Endothelial cell of umbilical vein (primary cell): ENCODE measurements around the gene PADI6. TPM values are rescaled to one million over a fixed set of nuclear protein-coding genes. Genes with fewer than 3 reads are reported as not detected.

Experiments
- BruUV-seq: library from RNA; stranded (reverse); fragments of 400-500 nt; replicated peaks from 2 replicates; lab custom pipeline; 2021; lab: Mats Ljungman, UMichigan
- CTCF ChIA-PET: fragments of 300-600, 350-600 bp; sonication (Branson Sonifier 250); formaldehyde crosslinking; loops from one replicate; lab custom pipeline; 2021; ENCODE audit warnings: antibody characterized with exemption, inconsistent platforms; lab: Charles Lee
- POLR2A ChIA-PET: fragments of 300-600, 350-600 bp; sonication (Branson Sonifier 250); formaldehyde crosslinking; loops from one replicate; lab custom pipeline; 2021; ENCODE audit warnings: antibody characterized with exemption, inconsistent platforms; lab: Charles Lee
- DNase-seq: peaks from one replicate; pipeline ENCODE4 v3.0.0-alpha.2; 2011; ENCODE audit warnings: low read depth, low spot score
- FAIRE-seq: peaks from 2 replicates; lab custom pipeline; 2011; peaks lifted over from hg19 to GRCh38; lab: Jason Lieb, UNC
- H2AFZ ChIP-seq: 2 replicates; pipeline ENCODE4 v1.6.0; 2012; ENCODE audit warnings: low read depth, low read length, control low read depth, inconsistent platforms
- H3K27ac ChIP-seq: 2 replicates; pipeline ENCODE4 v1.5.1; 2011; ENCODE audit warnings: low read depth, mild to moderate bottlenecking, control low read depth, low read length, moderate library complexity; ENCODE audit not compliant: insufficient read depth
- H3K27me3 ChIP-seq, 2 experiments: 2 replicates each; pipeline versions ENCODE4 v1.6.0 to v1.6.1; 2011; ENCODE audit warnings: low read length in 2 of 2, mixed read lengths in 1 of 2; ENCODE audit not compliant: control insufficient read depth in 2 of 2, insufficient read depth in 2 of 2
- H3K36me3 ChIP-seq, 2 experiments: 2 replicates in 1 of 2; 3 replicates in 1 of 2; pipeline ENCODE4 v1.5.1; 2011; ENCODE audit warnings: low read length in 2 of 2, mild to moderate bottlenecking in 1 of 2, moderate library complexity in 1 of 2; ENCODE audit not compliant: control insufficient read depth in 2 of 2, insufficient read depth in 2 of 2; ENCODE audit errors: extremely low read depth in 1 of 2
- H3K4me1 ChIP-seq: 3 replicates; pipeline ENCODE4 v1.5.1; 2011; ENCODE audit warnings: mild to moderate bottlenecking, low read length; ENCODE audit not compliant: control insufficient read depth, insufficient read depth; ENCODE audit errors: extremely low read depth
- H3K4me2 ChIP-seq: 2 replicates; pipeline ENCODE4 v1.6.1; 2011; ENCODE audit warnings: low read length, control low read depth, mixed read lengths; ENCODE audit not compliant: insufficient read depth
- H3K4me3 ChIP-seq, 3 experiments: fragments of 200-600 bp in 1 of 3; sonication (generic), shearing (Covaris generic) in 1 of 3; replicated peaks in 1 of 3; 2 replicates each; pipeline ENCODE4 v1.5.1; 2011 to 2016; ENCODE audit warnings: control low read depth in 3 of 3, low read length in 3 of 3, mild to moderate bottlenecking in 2 of 3, inconsistent platforms in 1 of 3, low read depth in 1 of 3, moderate library complexity in 1 of 3; ENCODE audit not compliant: insufficient read depth in 1 of 3
- H3K79me2 ChIP-seq: 2 replicates; pipeline ENCODE4 v1.6.0; 2012; ENCODE audit warnings: low read length, inconsistent platforms; ENCODE audit not compliant: control insufficient read depth, insufficient read depth
- H3K9ac ChIP-seq: replicated peaks from 2 replicates; pipeline ENCODE3; 2011; ENCODE audit warnings: low read length, control low read depth; ENCODE audit not compliant: insufficient read depth; ENCODE audit errors: extremely low read depth
- H3K9me1 ChIP-seq: replicated peaks from 3 replicates; pipeline ENCODE4 v1.6.0; 2011; ENCODE audit warnings: mild to moderate bottlenecking, low read length; ENCODE audit not compliant: control insufficient read depth, insufficient read depth; ENCODE audit errors: extremely low read depth
- H3K9me3 ChIP-seq: replicated peaks from 2 replicates; pipeline ENCODE4 v1.5.1; 2012; ENCODE audit warnings: low read length, inconsistent platforms; ENCODE audit not compliant: control insufficient read depth, insufficient read depth
- H4K20me1 ChIP-seq: replicated peaks from 2 replicates; pipeline ENCODE3; 2011; ENCODE audit warnings: mild to moderate bottlenecking, low read length; ENCODE audit not compliant: control insufficient read depth, insufficient read depth; ENCODE audit errors: extremely low read depth
- CTCF ChIP-seq, 2 donors: IDR thresholded peaks; 1 replicate in 1 of 2; 2 replicates in 1 of 2; pipeline ENCODE4 v1.5.1; 2011; ENCODE audit warnings: low read length in 2 of 2, mild to moderate bottlenecking in 2 of 2, moderate library complexity in 2 of 2, control low read depth in 1 of 2, inconsistent platforms in 1 of 2, low read depth in 1 of 2; ENCODE audit not compliant: insufficient read depth in 1 of 2; ENCODE audit errors: extremely low read depth in 1 of 2
- EZH2 ChIP-seq: IDR thresholded peaks from 2 replicates; pipeline ENCODE4 v1.6.1; 2012; ENCODE audit warnings: borderline replicate concordance, low read depth, mild to moderate bottlenecking, moderate library complexity, low read length, inconsistent platforms; ENCODE audit not compliant: severe bottlenecking
- FOS ChIP-seq: IDR thresholded peaks from 2 replicates; pipeline ENCODE4 v1.6.1; 2011; ENCODE audit warnings: mild to moderate bottlenecking, low read length, moderate library complexity, borderline replicate concordance; ENCODE audit not compliant: insufficient read depth
- GATA2 ChIP-seq: IDR thresholded peaks from 2 replicates; pipeline ENCODE4 v1.7.0; 2011; ENCODE audit warnings: low read depth, mild to moderate bottlenecking, moderate library complexity, mixed read lengths, low read length; ENCODE audit not compliant: insufficient read length, insufficient read depth
- JUN ChIP-seq: IDR thresholded peaks from 2 replicates; pipeline ENCODE4 v1.6.1; 2011; ENCODE audit warnings: borderline replicate concordance, low read depth; ENCODE audit not compliant: insufficient read length, insufficient read depth
- MYC ChIP-seq: IDR thresholded peaks from one replicate; pipeline ENCODE4 v1.6.1; 2011; ENCODE audit warnings: mild to moderate bottlenecking, low read depth, low read length
- POLR2A ChIP-seq: IDR thresholded peaks from 2 replicates; pipeline ENCODE4 v1.6.1; 2012; ENCODE audit warnings: low read depth, mild to moderate bottlenecking, control low read depth, low read length
- POLR2AphosphoS5 ChIP-seq: IDR thresholded peaks from 2 replicates; pipeline ENCODE4 v1.6.1; 2012; ENCODE audit warnings: low read depth, mild to moderate bottlenecking, control low read depth, low read length, moderate library complexity; ENCODE audit not compliant: insufficient read depth
- dilution Hi-C: fragments of 300-500 bp; cut with MboI; formaldehyde crosslinking; loops from one replicate; pipeline ENCODE4 v1.15.0; 2019; ENCODE audit warnings: low sequenced_read_pairs; ENCODE audit not compliant: extremely low pct_ligation_motif_present
- intact Hi-C: fragments of 100-400 bp; cut with micrococcal nuclease; formaldehyde crosslinking; loops from one replicate; pipeline ENCODE4 v1.10.0; 2022
- polyA plus RNA-seq, 4 experiments: library from polyadenylated mRNA; depleted of rRNA in 3 of 4; stranded (reverse) in 3 of 4; unstranded in 1 of 4; fragments of >200 nt; gene quantifications; 2 replicates each; pipeline versions ENCODE4 v1.2.1 to v1.2.3, GENCODE V29; 2011 to 2012; ENCODE audit warnings: missing spikeins in 1 of 4
- total RNA-seq: library from RNA; stranded (reverse); gene quantifications from 2 replicates; pipeline ENCODE4 v1.2.3, GENCODE V29; 2021
- TF ChIP-seq, protein P1 (sequence below): IDR thresholded peaks from 2 replicates; pipeline ENCODE4 v1.6.1; 2011; ENCODE audit not compliant: insufficient read depth, insufficient read length

PADI6 gene
- total and polyA plus RNA-seq, 2 donors (not counting 3 experiments of a cell fraction or from before 2014, with no cell fraction given) = not detected

DNA sequence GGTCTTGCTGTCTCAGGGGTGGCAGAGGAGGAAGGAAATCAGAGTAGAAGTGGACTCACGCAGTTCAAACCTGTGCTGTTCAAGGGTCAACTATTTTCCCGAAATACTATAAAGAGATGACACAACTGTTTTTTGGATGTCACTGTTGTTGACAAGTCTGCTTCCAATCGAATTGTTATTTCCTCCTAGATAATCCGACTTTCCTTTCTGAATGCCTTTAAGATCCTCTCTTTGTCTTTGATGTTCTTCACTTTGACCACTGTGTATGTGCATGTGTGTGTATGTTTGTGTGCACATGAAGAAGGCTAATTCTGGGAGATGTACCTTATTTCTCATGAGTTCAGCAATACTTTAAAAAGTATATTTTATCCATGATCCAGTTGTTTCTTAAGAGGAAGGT, 42.4 kb upstream of the PADI6 start:
- no peaks in the 10 kb centered on the region for H3K4me1 ChIP-seq
- no peaks in the 10 kb centered on the region for H4K20me1 ChIP-seq
- no peaks in the 10 kb centered on the region for H3K36me3 ChIP-seq
- no peaks in the 10 kb centered on the region for H3K79me2 ChIP-seq
- BruUV-seq = no TSS peak
- CTCF ChIA-PET = no interaction called here
- DNase-seq (no peak), FAIRE-seq (no peak)
- H3K9me1 ChIP-seq = no peaks in the 10 kb centered on the region
- no peak overlapping the region for H3K4me3 ChIP-seq
- no peaks in the 10 kb centered on the region for H3K9me3 ChIP-seq
- H3K27ac ChIP-seq = no peak overlapping the region
- no peak overlapping the region for H3K9ac ChIP-seq
- POLR2A ChIA-PET = no interaction called here
- no peaks in the 10 kb centered on the region for H3K27me3 ChIP-seq
- H2AFZ ChIP-seq = no peak overlapping the region
- intact Hi-C loops = no loop called here
- dilution Hi-C loops = no loop called here
- no peak overlapping the region for H3K4me2 ChIP-seq
- TF ChIP-seq POLR2AphosphoS5 (no peak), JUN (no peak), CTCF (IDR thresholded peaks at IDR 0.05; ENCODE audit: extremely low read depth in 1 of 2, insufficient read depth in 1 of 2, low read depth in 1 of 2, low read length in 2 of 2) (no peak), POLR2A (no peak), GATA2 (no peak), EZH2 (no peak), MYC (no peak), FOS (no peak)
- TF ChIP-seq, protein P1, sequence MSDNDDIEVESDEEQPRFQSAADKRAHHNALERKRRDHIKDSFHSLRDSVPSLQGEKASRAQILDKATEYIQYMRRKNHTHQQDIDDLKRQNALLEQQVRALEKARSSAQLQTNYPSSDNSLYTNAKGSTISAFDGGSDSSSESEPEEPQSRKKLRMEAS = no peak
